Endothelial cell of umbilical vein (primary cell): ENCODE data around the gene CBL. TPM values are rescaled to one million over a fixed set of nuclear protein-coding genes. Genes with fewer than 3 reads are reported as not detected.

ENCODE experiments used
- BruUV-seq: library from RNA; stranded (reverse); fragments of 400-500 nt; replicated peaks from 2 replicates; lab custom pipeline; 2021; lab: Mats Ljungman, UMichigan
- CTCF ChIA-PET: fragments of 300-600, 350-600 bp; sonication (Branson Sonifier 250); formaldehyde crosslinking; loops from one replicate; lab custom pipeline; 2021; ENCODE audit warnings: antibody characterized with exemption, inconsistent platforms; lab: Charles Lee
- POLR2A ChIA-PET: fragments of 300-600, 350-600 bp; sonication (Branson Sonifier 250); formaldehyde crosslinking; loops from one replicate; lab custom pipeline; 2021; ENCODE audit warnings: antibody characterized with exemption, inconsistent platforms; lab: Charles Lee
- DNase-seq: peaks from one replicate; pipeline ENCODE4 v3.0.0-alpha.2; 2011; ENCODE audit warnings: low read depth, low spot score
- FAIRE-seq: peaks from 2 replicates; lab custom pipeline; 2011; peaks lifted over from hg19 to GRCh38; lab: Jason Lieb, UNC
- H2AFZ ChIP-seq: 2 replicates; pipeline ENCODE4 v1.6.0; 2012; ENCODE audit warnings: low read depth, low read length, control low read depth, inconsistent platforms
- H3K27ac ChIP-seq: 2 replicates; pipeline ENCODE4 v1.5.1; 2011; ENCODE audit warnings: low read depth, mild to moderate bottlenecking, control low read depth, low read length, moderate library complexity; ENCODE audit not compliant: insufficient read depth
- H3K27me3 ChIP-seq, 2 experiments: 2 replicates each; pipeline versions ENCODE4 v1.6.0 to v1.6.1; 2011; ENCODE audit warnings: low read length in 2 of 2, mixed read lengths in 1 of 2; ENCODE audit not compliant: control insufficient read depth in 2 of 2, insufficient read depth in 2 of 2
- H3K36me3 ChIP-seq, 2 experiments: 2 replicates in 1 of 2; 3 replicates in 1 of 2; pipeline ENCODE4 v1.5.1; 2011; ENCODE audit warnings: low read length in 2 of 2, mild to moderate bottlenecking in 1 of 2, moderate library complexity in 1 of 2; ENCODE audit not compliant: control insufficient read depth in 2 of 2, insufficient read depth in 2 of 2; ENCODE audit errors: extremely low read depth in 1 of 2
- H3K4me1 ChIP-seq: 3 replicates; pipeline ENCODE4 v1.5.1; 2011; ENCODE audit warnings: mild to moderate bottlenecking, low read length; ENCODE audit not compliant: control insufficient read depth, insufficient read depth; ENCODE audit errors: extremely low read depth
- H3K4me2 ChIP-seq: 2 replicates; pipeline ENCODE4 v1.6.1; 2011; ENCODE audit warnings: low read length, control low read depth, mixed read lengths; ENCODE audit not compliant: insufficient read depth
- H3K4me3 ChIP-seq, 3 experiments: fragments of 200-600 bp in 1 of 3; sonication (generic), shearing (Covaris generic) in 1 of 3; replicated peaks in 1 of 3; 2 replicates each; pipeline ENCODE4 v1.5.1; 2011 to 2016; ENCODE audit warnings: control low read depth in 3 of 3, low read length in 3 of 3, mild to moderate bottlenecking in 2 of 3, inconsistent platforms in 1 of 3, low read depth in 1 of 3, moderate library complexity in 1 of 3; ENCODE audit not compliant: insufficient read depth in 1 of 3
- H3K79me2 ChIP-seq: 2 replicates; pipeline ENCODE4 v1.6.0; 2012; ENCODE audit warnings: low read length, inconsistent platforms; ENCODE audit not compliant: control insufficient read depth, insufficient read depth
- H3K9ac ChIP-seq: replicated peaks from 2 replicates; pipeline ENCODE3; 2011; ENCODE audit warnings: low read length, control low read depth; ENCODE audit not compliant: insufficient read depth; ENCODE audit errors: extremely low read depth
- H3K9me1 ChIP-seq: replicated peaks from 3 replicates; pipeline ENCODE4 v1.6.0; 2011; ENCODE audit warnings: mild to moderate bottlenecking, low read length; ENCODE audit not compliant: control insufficient read depth, insufficient read depth; ENCODE audit errors: extremely low read depth
- H3K9me3 ChIP-seq: replicated peaks from 2 replicates; pipeline ENCODE4 v1.5.1; 2012; ENCODE audit warnings: low read length, inconsistent platforms; ENCODE audit not compliant: control insufficient read depth, insufficient read depth
- H4K20me1 ChIP-seq: replicated peaks from 2 replicates; pipeline ENCODE3; 2011; ENCODE audit warnings: mild to moderate bottlenecking, low read length; ENCODE audit not compliant: control insufficient read depth, insufficient read depth; ENCODE audit errors: extremely low read depth
- CTCF ChIP-seq, 2 donors: IDR thresholded peaks; 1 replicate in 1 of 2; 2 replicates in 1 of 2; pipeline ENCODE4 v1.5.1; 2011; ENCODE audit warnings: low read length in 2 of 2, mild to moderate bottlenecking in 2 of 2, moderate library complexity in 2 of 2, control low read depth in 1 of 2, inconsistent platforms in 1 of 2, low read depth in 1 of 2; ENCODE audit not compliant: insufficient read depth in 1 of 2; ENCODE audit errors: extremely low read depth in 1 of 2
- EZH2 ChIP-seq: IDR thresholded peaks from 2 replicates; pipeline ENCODE4 v1.6.1; 2012; ENCODE audit warnings: borderline replicate concordance, low read depth, mild to moderate bottlenecking, moderate library complexity, low read length, inconsistent platforms; ENCODE audit not compliant: severe bottlenecking
- FOS ChIP-seq: IDR thresholded peaks from 2 replicates; pipeline ENCODE4 v1.6.1; 2011; ENCODE audit warnings: mild to moderate bottlenecking, low read length, moderate library complexity, borderline replicate concordance; ENCODE audit not compliant: insufficient read depth
- GATA2 ChIP-seq: IDR thresholded peaks from 2 replicates; pipeline ENCODE4 v1.7.0; 2011; ENCODE audit warnings: low read depth, mild to moderate bottlenecking, moderate library complexity, mixed read lengths, low read length; ENCODE audit not compliant: insufficient read length, insufficient read depth
- JUN ChIP-seq: IDR thresholded peaks from 2 replicates; pipeline ENCODE4 v1.6.1; 2011; ENCODE audit warnings: borderline replicate concordance, low read depth; ENCODE audit not compliant: insufficient read length, insufficient read depth
- MAX ChIP-seq: IDR thresholded peaks from 2 replicates; pipeline ENCODE4 v1.6.1; 2011; ENCODE audit not compliant: insufficient read depth, insufficient read length
- POLR2A ChIP-seq: IDR thresholded peaks from 2 replicates; pipeline ENCODE4 v1.6.1; 2012; ENCODE audit warnings: low read depth, mild to moderate bottlenecking, control low read depth, low read length
- dilution Hi-C: fragments of 300-500 bp; cut with MboI; formaldehyde crosslinking; loops from one replicate; pipeline ENCODE4 v1.15.0; 2019; ENCODE audit warnings: low sequenced_read_pairs; ENCODE audit not compliant: extremely low pct_ligation_motif_present
- intact Hi-C: fragments of 100-400 bp; cut with micrococcal nuclease; formaldehyde crosslinking; loops from one replicate; pipeline ENCODE4 v1.10.0; 2022
- polyA plus RNA-seq, 4 experiments: library from polyadenylated mRNA; depleted of rRNA in 3 of 4; stranded (reverse) in 3 of 4; unstranded in 1 of 4; fragments of >200 nt; gene quantifications; 2 replicates each; pipeline versions ENCODE4 v1.2.1 to v1.2.3, GENCODE V29; 2011 to 2012; ENCODE audit warnings: missing spikeins in 1 of 4
- total RNA-seq: library from RNA; stranded (reverse); gene quantifications from 2 replicates; pipeline ENCODE4 v1.2.3, GENCODE V29; 2021

The CBL gene
- total and polyA plus RNA-seq, 2 donors (not counting 3 experiments of a cell fraction or from before 2014, with no cell fraction given), result 15.5 to 41.5 TPM

GRCh38 chr11:119332111-119332765 is 126.1 kb downstream of the CBL start:
- H3K27ac ChIP-seq, result no peak overlapping the region
- BruUV-seq, result no TSS peak
- ChIA-PET POLR2A (no interaction called here), CTCF (interaction anchor here (1.0 to 1.3 kb wide), 2 partner anchors 9 to 11 kb away, joined by 3 to 4 read pairs; no protein-coding TSS in a partner anchor)
- intact Hi-C loops, result no loop called here
- no peak for TF ChIP-seq EZH2
- TF ChIP-seq CTCF (IDR thresholded peaks at IDR 0.05; ENCODE audit: extremely low read depth in 1 of 2, insufficient read depth in 1 of 2, low read depth in 1 of 2, low read length in 2 of 2), result no peak
- TF ChIP-seq POLR2A, result no peak
- no peak for TF ChIP-seq FOS
- no peak for TF ChIP-seq JUN
- no peak for TF ChIP-seq MAX
- TF ChIP-seq GATA2, result no peak
- FAIRE-seq (no peak), DNase-seq (no peak)
- no peak overlapping the region for H3K9ac ChIP-seq
- peaks cover 0 to 2% of the 10 kb centered on the region in 2 experiments for H3K36me3 ChIP-seq
- no peaks in the 10 kb centered on the region for H3K9me3 ChIP-seq
- no peaks in the 10 kb centered on the region for H4K20me1 ChIP-seq
- H3K27me3 ChIP-seq, result peaks cover 0 to 6% of the 10 kb centered on the region in 2 experiments
- H3K4me3 ChIP-seq, result no peak overlapping the region
- no peaks in the 10 kb centered on the region for H3K9me1 ChIP-seq
- H3K79me2 ChIP-seq, result peaks cover 17% of the 10 kb centered on the region
- peaks cover 16% of the 10 kb centered on the region for H3K4me1 ChIP-seq
- no peak overlapping the region for H3K4me2 ChIP-seq
- dilution Hi-C loops, result no loop called here
- peak overlapping the region; percentile 6 for H2AFZ ChIP-seq
